Upper lobe of right lung (tissue), 1 donor: ENCODE results near the gene KIF24. TPM values are rescaled to one million over a fixed set of nuclear protein-coding genes. Genes with fewer than 3 reads are reported as not detected.
"Not testable (repeated sequence)": the region's sequence is repeated elsewhere in the genome, so short reads cannot be mapped to it uniquely, and the experiment has no call there.

Experiments used
- ATAC-seq: fragments of 200-7000 bp; cut with Tn5 transposase; one replicate; pipeline ENCODE4 v1.9.1; 2020; ENCODE audit warnings: mild to moderate bottlenecking, moderate library complexity
- DNase-seq: peaks from one replicate; pipeline ENCODE4 v3.0.0-alpha.2; 2020
- H3K27ac ChIP-seq: fragments of 200-600 bp; one replicate; pipeline ENCODE4 v1.8.0; 2022
- H3K27me3 ChIP-seq: fragments of 200-600 bp; one replicate; pipeline ENCODE4 v1.8.0; 2022; ENCODE audit warnings: mild to moderate bottlenecking
- H3K36me3 ChIP-seq: fragments of 200-600 bp; one replicate; pipeline ENCODE4 v1.8.0; 2022
- H3K4me1 ChIP-seq: fragments of 200-600 bp; one replicate; pipeline ENCODE4 v1.8.0; 2022
- H3K4me3 ChIP-seq: fragments of 200-600 bp; one replicate; pipeline ENCODE4 v1.8.0; 2022; ENCODE audit warnings: mild to moderate bottlenecking
- H3K9me3 ChIP-seq: fragments of 200-600 bp; one replicate; pipeline ENCODE4 v1.8.0; 2022
- intact Hi-C: fragments of 100-400 bp; cut with DNase I; formaldehyde crosslinking; loops from one replicate; pipeline ENCODE4 v1.11.0; 2022
- total RNA-seq: library from RNA; stranded (reverse); fragmentation: NEBNext Ultra II Directional; extraction: Animal tissue kit (Norgen Biotek cat#: 25700); gene quantifications from one replicate; pipeline ENCODE4 v1.2.1, GENCODE V29; 2021
- TF ChIP-seq, protein P1 (sequence below): fragments of 200-600 bp; IDR thresholded peaks from one replicate; pipeline ENCODE4 v1.8.0; 2022; ENCODE audit warnings: antibody characterized with exemption
- donor health status: DM: no; HTN: yes; CAD: no; lungs with severe emphysema.

KIF24 gene
- total RNA-seq, 1 donor from 2014 or later: 0.46 TPM

DNA sequence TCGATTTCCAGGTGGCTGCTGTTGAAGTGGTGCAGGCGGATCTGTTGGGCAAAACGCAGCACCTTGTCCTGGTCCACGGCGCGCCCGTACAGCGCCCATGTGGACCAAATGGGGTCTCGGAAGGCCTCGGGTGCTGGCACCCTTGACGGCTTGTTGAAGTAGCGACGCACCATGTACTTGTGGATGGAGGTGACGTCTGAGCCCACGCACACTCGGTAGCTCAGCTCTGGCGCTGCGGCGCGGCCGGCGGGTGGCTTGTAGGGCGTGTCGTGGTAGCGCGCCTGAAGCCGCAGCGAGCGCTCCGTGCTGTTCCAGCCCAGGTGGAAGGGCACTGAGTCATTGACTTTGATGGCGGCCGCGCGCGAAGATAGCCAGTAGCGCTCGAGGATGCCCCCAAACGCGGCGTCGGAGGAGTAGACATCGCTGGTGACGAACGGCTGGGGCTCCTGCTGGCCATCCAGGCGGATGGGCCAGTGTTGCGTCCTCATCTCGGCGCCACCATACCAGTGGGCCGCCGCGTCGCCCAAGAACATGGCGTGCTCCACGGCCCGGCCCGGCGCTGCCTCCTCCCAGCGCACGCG is 42.9 kb upstream of the KIF24 start:
- H3K4me1 ChIP-seq: peaks cover 5% of the 10 kb centered on the region
- intact Hi-C loops: no loop called here
- no peak overlapping the region for H3K27ac ChIP-seq
- ATAC-seq: no peak
- no peaks in the 10 kb centered on the region for H3K9me3 ChIP-seq
- no peak overlapping the region for H3K4me3 ChIP-seq
- no peaks in the 10 kb centered on the region for H3K36me3 ChIP-seq
- DNase-seq: no peak
- H3K27me3 ChIP-seq: peaks cover 11% of the 10 kb centered on the region
- TF ChIP-seq, protein P1, sequence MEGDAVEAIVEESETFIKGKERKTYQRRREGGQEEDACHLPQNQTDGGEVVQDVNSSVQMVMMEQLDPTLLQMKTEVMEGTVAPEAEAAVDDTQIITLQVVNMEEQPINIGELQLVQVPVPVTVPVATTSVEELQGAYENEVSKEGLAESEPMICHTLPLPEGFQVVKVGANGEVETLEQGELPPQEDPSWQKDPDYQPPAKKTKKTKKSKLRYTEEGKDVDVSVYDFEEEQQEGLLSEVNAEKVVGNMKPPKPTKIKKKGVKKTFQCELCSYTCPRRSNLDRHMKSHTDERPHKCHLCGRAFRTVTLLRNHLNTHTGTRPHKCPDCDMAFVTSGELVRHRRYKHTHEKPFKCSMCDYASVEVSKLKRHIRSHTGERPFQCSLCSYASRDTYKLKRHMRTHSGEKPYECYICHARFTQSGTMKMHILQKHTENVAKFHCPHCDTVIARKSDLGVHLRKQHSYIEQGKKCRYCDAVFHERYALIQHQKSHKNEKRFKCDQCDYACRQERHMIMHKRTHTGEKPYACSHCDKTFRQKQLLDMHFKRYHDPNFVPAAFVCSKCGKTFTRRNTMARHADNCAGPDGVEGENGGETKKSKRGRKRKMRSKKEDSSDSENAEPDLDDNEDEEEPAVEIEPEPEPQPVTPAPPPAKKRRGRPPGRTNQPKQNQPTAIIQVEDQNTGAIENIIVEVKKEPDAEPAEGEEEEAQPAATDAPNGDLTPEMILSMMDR: no peak

GRCh38 chr9:34370970-34371880 is 42.2 kb upstream of the KIF24 start:
- Histone ChIP-seq H3K27me3 (peaks cover 11% of the 10 kb centered on the region), H3K9me3 (no peaks in the 10 kb centered on the region), H3K27ac (no peak overlapping the region), H3K4me3 (no peak overlapping the region), H3K4me1 (peaks cover 5% of the 10 kb centered on the region), H3K36me3 (no peaks in the 10 kb centered on the region)
- intact Hi-C loops: no loop called here
- DNase-seq (no peak), ATAC-seq (no peak)
- TF ChIP-seq, protein P1: no peak

GRCh38 chr9:34370335-34370969 is 41.4 kb upstream of the KIF24 start:
- H3K36me3 ChIP-seq: no peaks in the 10 kb centered on the region
- H3K9me3 ChIP-seq: no peaks in the 10 kb centered on the region
- peaks cover 11% of the 10 kb centered on the region for H3K27me3 ChIP-seq
- no peak overlapping the region for H3K27ac ChIP-seq
- TF ChIP-seq, protein P1: no peak
- DNase-seq (no peak), ATAC-seq (no peak)
- intact Hi-C loops: no loop called here
- no peaks in the 10 kb centered on the region for H3K4me1 ChIP-seq
- H3K4me3 ChIP-seq: no peak overlapping the region

- intact Hi-C loops: no loop called here
- TF ChIP-seq, protein P1: no peak
These were observed 40.6 kb upstream of the KIF24 start for GRCh38 chr9:34369636-34370035.

DNA sequence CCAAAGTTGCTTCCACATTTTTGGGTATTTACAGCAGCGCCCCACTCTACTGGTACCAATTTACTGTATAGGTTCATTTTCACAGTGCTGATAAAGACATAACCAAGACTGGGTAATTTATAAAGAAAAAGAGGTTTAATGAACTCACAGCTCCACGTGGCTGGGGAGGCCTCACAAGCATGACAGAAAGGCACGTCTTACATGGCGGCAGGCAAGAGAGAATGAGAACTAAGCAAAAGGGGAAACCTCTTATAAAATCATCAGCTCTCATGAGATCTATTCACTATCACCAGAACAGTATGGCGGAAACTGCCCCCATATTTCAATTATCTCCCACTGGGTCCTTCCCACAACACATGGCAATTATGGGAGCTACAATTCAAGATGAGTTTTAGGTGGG is 39.7 kb upstream of the KIF24 start:
- H3K4me3 ChIP-seq, H3K36me3 ChIP-seq, H3K4me1 ChIP-seq, H3K27ac ChIP-seq, ATAC-seq, intact Hi-C loops, H3K9me3 ChIP-seq, DNase-seq: not testable (repeated sequence)
- H3K27me3 ChIP-seq: peaks cover 11% of the 10 kb centered on the region

More at GRCh38 chr9:34369636-34370035, 40.6 kb upstream of the KIF24 start:
- H3K4me1 ChIP-seq: no peaks in the 10 kb centered on the region
- ATAC-seq (no peak), DNase-seq (no peak)
- H3K9me3 ChIP-seq: no peaks in the 10 kb centered on the region
- H3K27me3 ChIP-seq: peaks cover 11% of the 10 kb centered on the region
- H3K4me3 ChIP-seq: no peak overlapping the region
- H3K36me3 ChIP-seq: no peaks in the 10 kb centered on the region
- no peak overlapping the region for H3K27ac ChIP-seq

GRCh38 chr9:34367751-34368410 is 38.8 kb upstream of the KIF24 start:
- intact Hi-C loops: not testable (repeated sequence)
- H3K27me3 ChIP-seq: peaks cover 11% of the 10 kb centered on the region

More at GRCh38 chr9:34367751-34368410, 38.8 kb upstream of the KIF24 start:
- DNase-seq: peak; percentile 18
- not testable (repeated sequence) for H3K36me3 ChIP-seq, H3K9me3 ChIP-seq, H3K4me1 ChIP-seq, ATAC-seq, H3K4me3 ChIP-seq, H3K27ac ChIP-seq
